ENCODE results near the gene CYP3A4. TPM values are rescaled to one million over a fixed set of nuclear protein-coding genes. Genes with fewer than 3 reads are reported as not detected.
"Not testable (repeated sequence)": the region's sequence is repeated elsewhere in the genome, so short reads cannot be mapped to it uniquely, and the experiment has no call there.

CYP3A4 gene
- 10 to 100 TPM in 1 of 2 donors, 1 to 10 TPM in 1; 4.9 to 12.9 TPM for total RNA-seq
- long read RNA-seq, partial matches to known transcripts = 0 of 6 reads
- long read RNA-seq, other reads (novel, unspliced or antisense) = 2 of 6 reads

DNA sequence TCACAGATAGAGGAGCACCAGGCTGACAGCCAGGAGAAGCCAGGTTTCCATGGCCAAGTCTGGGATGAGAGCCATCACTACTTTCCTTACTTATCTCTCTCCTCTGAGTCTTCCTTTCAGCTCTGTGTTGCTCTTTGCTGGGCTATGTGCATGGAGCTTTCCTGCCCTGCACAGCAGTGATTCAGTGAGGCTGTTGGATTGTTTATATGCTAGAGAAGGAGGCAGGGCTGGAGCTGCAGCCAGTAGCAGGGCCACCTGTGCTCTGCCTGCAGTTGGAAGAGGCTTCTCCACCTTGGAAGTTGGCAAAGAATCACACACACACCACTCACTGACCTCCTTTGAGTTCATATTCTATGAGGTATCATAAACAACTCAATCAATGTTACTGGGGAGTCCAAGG, at the start of gene CYP3A4:
TSS of gene CYP3A4 (minus strand) at position 178 of the 400 bp plus-strand sequence. CDS start at position 75, 103 bp downstream.
- DNase-seq (peak in 1 of 2 donors; percentile 6), ATAC-seq (peak; percentile 90)
- intact Hi-C loops (cut with DNase I, micrococcal nuclease) = no loop called here

DNA sequence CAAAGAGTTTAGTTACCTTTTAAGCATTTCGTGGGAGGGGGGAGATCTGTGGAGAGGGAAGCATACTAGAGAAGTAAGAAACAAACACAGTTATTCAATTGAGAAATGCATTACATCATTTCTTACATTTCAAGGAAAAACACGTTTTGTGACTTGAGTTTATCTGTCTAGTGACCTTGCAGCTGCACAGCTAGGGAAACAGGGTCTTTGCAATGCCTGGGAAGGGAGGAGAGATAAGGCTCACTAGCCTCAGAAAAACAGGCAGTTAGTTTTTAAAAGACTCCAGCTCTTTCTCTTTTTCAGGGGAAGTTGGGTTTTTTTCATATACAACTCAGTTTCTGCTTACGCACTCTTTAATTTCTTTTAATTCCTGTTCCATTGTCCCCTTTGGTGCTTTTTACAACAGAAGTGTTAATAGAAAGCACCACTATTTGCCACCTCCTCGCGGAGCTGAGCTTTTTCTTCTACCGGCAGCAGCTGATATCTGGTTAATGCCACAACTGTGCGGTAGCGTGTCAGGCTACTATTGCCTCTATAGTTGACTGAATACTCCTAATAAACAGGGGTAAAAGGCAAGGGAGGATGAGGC, 49.4 kb upstream of the CYP3A4 start:
- intact Hi-C loops (cut with DNase I, micrococcal nuclease) = no loop called here
- no peak for ATAC-seq

DNA sequence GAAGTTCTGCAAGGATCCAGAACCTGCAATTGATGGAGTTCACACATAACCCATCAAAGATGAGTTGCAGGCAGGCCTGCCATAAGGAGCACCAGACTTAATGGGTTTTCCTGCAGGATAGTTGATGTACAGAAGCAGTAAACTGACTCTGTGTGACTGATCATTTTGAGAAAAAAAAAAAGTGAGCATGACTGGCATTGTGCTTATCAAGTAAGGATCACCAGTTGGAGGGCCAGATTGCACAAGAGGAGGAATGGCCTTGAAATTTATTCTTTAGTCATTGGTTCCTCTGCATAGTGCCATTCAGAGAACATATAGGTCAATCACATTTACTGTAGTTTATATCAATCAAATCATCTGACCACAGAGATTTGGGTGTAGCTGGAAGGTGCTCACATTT, 47.6 kb upstream of the CYP3A4 start:
- DNase-seq = no peak
- intact Hi-C loops (cut with DNase I, micrococcal nuclease) = no loop called here
- ATAC-seq = no peak

More for the DNA sequence above, 49.4 kb upstream of the CYP3A4 start:
- no peak for DNase-seq

DNA sequence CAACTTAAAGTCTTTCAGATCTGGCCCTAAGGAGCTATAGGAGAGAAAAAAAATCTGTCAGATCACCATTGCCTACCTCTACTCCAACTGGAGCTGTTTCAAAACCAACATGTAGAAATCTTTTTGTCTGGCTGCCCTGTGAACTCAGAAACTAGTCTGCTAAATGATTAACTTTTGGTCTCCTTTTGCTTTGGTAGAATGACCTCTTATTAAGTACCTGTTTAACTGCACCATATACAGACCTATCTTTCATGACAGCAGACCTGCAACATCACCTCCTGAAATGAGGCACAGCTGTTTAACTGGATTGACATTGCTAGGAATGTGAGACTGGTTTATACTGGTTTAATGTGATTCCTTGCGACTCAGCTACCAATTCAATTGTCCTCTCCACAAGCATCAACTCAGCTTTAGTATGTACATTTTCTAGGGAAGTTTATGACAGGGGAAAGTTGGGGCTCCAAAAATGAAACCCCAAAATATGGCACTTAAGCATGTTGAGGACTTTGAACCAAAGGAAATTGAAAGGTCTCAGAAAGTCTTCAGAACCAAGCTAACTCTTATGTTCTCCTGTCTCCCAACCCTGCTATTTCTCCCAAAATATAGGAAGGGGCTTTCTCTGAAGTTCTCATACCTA, 45.7 kb upstream of the CYP3A4 start:
- DNase-seq (no peak), ATAC-seq (peak; percentile 74)
- intact Hi-C loops (cut with DNase I, micrococcal nuclease) = no loop called here

DNA sequence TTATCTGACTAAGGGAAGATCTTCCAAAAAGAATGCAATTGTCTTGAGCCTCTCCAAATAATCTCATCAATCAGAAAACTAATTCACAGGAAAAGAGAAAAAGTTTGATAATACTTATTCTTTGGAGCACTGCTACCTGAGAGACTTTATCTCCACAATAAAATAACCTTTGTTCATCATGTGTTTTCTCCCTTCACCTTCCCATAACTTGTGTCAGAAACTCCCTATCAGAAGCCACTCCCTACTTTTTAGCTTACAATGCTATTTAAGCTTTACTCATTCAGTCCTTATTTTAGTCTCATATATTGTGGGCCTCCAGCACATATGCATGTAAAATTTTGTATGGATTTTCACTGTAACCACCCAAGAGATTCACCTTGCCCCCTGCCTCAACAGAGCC, 44.8 kb upstream of the CYP3A4 start:
- ATAC-seq = peak; percentile 89
- intact Hi-C loops (cut with DNase I, micrococcal nuclease) = no loop called here
- no peak for DNase-seq

DNA sequence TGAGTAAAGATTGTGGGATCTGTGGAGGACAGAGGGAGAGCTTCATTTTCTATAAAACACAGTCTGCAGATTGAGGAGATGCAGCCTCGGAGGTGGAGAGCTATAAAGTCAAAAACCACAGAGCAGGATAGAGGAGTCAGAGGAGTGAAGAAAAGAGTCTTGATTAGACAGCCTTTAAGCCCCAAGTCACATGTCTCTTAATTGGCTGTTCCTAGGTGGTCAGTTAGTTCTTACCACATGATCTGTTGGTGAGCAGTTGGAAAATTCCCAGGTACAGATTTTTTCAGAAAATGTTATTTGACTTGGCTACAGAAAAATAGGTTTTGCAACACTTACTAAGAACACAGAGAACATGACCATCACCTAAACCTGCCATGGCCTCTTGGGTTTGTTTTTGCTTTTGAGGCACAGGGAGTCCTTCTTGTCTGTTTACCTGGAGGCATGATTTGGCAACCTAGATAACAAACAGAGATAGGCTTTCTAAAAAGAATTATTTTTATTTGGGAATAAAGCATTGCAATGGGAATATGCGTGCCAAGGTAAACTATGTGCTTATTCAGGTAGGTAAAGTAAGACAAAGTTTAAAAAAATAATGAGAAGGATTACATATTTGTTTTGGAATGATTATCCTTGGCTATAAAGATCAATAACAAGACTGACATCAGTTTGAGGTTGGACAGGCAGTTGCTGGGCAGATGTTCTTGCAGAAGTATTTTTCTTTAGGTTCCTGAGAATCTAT, 43.2 kb upstream of the CYP3A4 start:
- no peak for ATAC-seq
- no peak for DNase-seq
- intact Hi-C loops (cut with DNase I, micrococcal nuclease) = no loop called here

DNA sequence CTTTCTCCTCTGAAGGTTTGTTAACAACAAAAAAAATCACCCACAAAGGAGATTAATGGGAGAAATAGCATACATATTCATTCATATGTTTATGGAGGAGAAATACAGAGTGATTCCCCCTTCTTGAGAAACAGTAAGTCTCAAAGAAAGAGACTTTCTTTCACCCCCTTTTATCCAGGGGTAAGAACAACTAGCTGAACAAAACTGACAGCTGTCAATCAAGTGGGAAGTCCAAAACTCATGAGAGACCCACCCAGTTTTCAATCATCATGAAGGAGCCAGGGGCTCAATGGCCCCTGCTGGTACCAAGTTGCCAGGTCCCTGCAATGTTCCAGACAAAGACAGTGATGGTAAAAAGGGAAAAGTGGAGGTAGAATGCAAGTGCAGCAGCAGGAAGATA, 41.9 kb upstream of the CYP3A4 start:
- no peak for ATAC-seq
- DNase-seq = no peak
- intact Hi-C loops (cut with DNase I, micrococcal nuclease) = no loop called here

DNA sequence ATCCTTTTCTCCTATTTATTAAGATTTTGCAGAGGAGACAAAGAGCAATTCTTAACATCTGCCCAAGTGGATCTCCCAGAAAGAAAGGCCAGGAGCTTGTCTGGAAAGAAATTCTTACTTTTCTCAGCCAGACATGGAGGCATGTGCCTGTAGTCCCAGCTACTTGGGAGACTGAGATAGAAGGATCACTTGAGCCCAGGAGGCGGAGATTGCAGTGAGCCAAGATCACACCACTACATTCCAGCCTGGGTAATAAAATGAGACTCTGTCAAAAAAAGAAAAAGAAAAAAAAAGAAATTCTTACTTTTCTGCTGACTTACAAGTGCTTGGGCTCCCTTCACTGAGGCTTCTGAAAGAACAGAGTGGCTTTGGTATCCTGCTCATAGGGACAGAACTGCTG, 41.5 kb upstream of the CYP3A4 start:
- intact Hi-C loops (cut with DNase I, micrococcal nuclease) = no loop called here
- DNase-seq (no peak), ATAC-seq (no peak)

DNA sequence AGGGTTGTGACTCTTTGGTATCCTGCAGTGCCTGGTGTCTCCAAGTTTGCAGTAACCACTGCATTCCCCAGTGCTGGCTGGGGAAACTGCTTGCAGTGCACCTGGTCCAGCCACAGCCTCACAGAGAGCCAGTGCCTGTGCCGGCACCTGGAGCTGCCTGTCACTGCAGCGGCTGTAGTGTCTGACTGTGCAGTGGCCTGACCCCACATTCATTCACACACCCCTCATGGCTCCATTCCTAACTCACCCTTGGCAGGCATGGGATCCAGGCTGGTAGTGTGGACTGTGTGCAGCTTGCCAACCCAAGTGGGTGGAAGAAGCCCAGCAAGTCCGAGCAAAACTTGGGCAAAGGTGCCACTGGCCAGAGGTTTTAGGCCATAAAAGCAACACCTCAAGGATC, 40.1 kb upstream of the CYP3A4 start:
- no peak for DNase-seq
- no peak for ATAC-seq
- intact Hi-C loops (cut with DNase I, micrococcal nuclease) = no loop called here

DNA sequence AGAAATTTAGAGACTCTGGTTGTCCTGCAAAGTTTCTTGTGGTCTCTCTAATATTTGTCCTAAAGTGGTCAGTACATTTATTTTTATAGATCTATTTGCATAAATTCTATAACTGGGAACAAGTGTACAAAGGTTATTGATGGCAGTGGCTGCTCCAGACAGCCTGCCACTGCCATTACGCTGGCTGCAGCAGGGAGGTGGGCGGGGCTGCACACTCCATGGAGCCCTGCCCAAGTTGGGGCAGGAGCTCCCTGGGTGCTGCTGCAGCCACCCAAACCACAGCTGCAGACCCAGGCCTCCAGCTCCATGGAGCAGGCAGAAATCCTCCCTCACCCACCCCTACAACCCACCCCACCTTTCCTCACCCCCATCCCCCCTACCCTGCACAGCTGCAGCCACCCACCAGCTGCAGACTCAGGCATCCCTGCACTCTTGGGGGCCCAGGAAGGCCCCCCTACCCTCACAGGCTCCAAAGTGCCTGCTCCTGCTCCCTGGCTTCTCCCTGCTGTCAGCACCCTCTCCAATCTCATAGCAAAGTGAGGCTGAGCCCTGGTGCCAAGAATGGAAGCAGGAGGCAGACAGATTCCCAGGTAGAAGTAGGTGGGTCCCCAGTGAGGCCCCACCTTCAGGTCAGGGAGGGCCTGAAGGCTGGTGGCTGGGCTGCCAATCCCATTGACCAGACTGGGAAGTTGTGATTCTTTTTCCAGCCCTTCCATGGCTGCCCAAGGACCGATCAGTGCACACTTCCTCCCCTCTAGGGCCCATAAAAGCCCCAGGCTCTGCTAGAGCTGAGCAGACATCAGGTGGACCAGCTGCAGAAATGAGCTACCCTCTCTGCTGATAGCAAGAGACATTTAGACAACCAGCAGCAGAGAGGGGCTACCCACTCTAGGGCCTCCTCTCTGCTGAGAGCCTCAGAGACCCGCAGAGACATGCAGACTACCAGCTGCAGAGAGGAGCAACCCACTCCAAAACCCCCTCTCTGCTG, 39.0 kb upstream of the CYP3A4 start:
- peak; percentile 35 to 69 for DNase-seq
- intact Hi-C loops (cut with DNase I, micrococcal nuclease) = no loop called here

DNA sequence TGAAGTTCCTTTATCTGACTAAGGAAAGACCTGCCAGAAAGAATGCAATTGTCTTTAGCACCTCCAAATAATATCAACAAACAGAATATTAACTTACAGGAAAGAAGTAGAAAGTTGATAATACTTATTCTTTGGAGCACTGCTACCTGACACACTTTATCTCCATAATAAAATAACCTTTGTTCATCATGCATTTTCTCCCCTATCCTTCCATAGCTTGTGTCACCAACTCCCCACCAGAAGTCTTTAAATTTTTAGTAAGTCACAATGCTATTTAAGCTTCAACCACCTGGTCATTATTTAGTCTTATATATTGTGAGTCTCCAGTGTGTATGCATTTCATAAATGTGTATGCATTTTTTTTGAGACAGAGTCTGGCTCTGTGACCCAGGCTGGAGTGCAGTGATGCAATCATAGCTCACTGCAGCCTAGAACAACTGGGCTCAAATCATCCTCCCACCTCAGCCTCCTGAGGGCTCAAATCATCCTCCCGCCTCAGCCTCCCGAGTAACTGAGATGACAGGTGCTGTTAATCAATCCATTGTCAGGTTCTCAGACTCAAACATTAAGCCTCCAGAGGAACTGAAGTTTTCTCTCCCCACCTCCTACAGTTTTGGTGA, 36.5 kb upstream of the CYP3A4 start:
- intact Hi-C loops (cut with DNase I, micrococcal nuclease) = no loop called here
- ATAC-seq (no peak), DNase-seq (no peak)

More for the DNA sequence above, 39.0 kb upstream of the CYP3A4 start:
- ATAC-seq = peak; percentile 97

DNA sequence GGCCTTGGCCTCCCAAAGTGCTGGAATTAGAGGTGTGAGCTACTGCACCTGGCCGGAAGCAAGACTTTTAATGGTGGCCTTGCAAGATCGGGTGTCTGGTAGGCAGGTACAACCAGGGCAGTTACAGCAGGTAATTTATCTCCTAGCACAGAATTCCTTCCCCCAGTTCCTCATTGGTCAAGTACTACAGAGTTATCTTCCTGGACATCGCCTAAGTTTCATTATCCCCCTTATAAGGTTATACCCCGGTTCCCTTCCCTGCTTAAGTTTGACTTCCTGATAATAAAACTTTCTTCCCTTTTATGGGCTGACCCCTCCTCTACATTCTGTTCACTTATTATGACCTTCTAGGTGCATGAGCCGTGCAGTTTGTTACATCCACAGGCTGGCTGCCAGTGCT, 24.8 kb upstream of the CYP3A4 start:
- intact Hi-C loops (cut with DNase I, micrococcal nuclease) = no loop called here
- DNase-seq (no peak), ATAC-seq (peak; percentile 84)

DNA sequence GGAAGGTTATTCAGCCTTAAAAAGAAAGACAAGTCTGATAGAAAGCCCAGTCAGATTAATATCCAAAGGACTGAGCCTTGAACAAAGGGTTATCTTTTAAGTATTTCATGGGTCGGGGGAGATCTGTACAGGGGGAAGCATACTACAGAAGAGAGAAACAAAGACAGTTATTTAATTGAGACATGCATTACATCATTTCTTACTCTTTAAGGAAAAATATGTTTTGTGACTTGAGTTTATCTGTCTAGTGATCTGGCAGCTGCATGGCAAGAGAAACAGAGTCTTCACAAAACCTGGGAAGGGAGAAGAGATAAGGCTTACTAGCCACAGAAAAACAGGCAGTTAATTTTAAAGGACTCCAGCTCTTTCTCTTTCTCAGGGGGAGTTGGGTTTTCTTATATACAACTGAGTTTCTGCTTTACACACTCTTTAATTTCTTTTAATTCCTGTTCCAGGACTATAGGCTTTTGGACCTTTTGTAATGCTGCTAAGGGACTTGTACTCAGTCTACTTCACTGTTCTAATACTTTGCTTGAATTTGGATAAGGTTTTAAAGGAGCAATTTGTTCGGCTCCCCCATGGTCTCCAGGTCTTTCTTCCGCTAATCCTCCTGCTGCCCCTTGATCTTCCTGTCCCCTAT, 23.0 kb upstream of the CYP3A4 start:
- no peak for DNase-seq
- intact Hi-C loops (cut with DNase I, micrococcal nuclease) = no loop called here
- no peak for ATAC-seq

DNA sequence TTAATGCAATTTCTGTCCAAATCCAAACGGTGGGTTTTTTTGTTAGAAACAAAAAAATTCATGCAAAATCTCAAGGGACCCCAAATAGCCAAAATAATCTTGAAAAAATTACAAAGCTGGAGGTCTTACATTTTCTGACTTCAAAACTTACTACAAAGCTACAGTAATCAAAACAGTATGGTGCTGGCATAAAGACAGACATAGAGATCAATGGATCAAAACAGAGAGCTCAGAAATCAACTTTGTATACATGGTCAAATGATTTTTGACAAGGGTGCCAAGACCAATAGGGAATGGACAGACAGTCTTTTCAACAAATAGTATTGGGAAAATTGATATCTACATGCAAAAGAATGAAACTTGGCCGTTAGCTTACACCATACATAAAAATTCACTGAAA, 21.7 kb upstream of the CYP3A4 start:
- DNase-seq (no peak), ATAC-seq (no peak)
- intact Hi-C loops (cut with DNase I, micrococcal nuclease) = no loop called here

DNA sequence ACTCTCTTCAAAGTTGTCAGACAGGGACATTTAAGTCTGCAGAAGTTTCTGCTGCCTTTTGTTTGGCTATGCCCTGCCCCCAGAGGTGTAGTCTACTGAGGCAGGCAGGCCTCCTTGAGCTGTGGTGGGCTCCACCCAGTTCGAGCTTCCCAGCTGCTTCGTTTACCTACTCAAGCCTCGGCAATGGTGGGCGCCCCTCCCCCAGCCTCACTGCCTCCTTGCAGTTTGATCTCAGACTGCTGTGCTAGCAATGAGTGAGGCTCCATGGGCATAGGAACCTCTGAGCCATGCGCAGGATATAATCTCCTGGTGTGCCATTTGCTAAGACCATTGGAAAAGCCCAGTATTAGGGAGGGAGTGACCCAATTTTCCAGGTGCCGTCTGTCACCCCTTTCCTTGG, 19.1 kb upstream of the CYP3A4 start:
- DNase-seq; intact Hi-C loops (cut with DNase I, micrococcal nuclease); ATAC-seq: not testable (repeated sequence)

DNA sequence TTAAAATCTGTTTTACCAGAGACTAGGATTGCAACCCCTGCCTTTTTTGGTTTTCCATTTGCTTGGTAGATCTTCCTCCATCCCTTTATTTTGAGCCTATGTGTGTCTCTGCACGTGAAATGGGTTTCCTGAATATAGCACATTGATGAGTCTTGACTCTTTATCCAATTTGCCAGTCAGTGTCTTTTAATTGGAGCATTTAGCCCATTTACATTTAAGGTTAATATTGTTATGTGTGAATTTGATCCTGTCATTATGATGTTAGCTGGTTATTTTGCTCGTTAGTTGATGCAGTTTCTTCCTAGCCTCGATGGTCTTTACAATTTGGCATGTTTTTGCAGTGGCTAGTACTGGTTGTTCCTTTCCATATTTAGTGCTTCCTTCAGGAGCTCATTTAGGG, 17.4 kb upstream of the CYP3A4 start:
- ATAC-seq = not testable (repeated sequence)

DNA sequence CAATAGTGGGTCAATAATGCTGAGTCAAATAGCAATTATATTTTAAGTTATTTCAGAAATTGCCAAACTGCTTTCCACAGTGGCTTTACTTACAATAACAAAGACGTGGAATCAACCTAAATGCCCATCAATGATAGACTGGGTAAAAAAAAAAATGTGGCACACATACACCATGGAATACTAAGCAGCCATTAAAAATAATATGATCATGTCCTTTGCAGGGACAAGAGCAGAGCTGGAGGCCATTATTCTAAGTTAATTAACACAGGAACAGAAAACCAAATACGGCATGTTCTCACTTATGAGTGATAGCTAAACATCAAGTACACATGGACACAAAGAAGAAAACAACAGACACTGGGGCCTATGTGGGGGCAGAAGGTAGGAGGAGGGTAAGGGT, 15.0 kb upstream of the CYP3A4 start:
- DNase-seq (no peak), ATAC-seq (no peak)
- intact Hi-C loops (cut with DNase I, micrococcal nuclease) = no loop called here

More for the DNA sequence above, 17.4 kb upstream of the CYP3A4 start:
- DNase-seq; intact Hi-C loops (cut with DNase I, micrococcal nuclease): not testable (repeated sequence)

DNA sequence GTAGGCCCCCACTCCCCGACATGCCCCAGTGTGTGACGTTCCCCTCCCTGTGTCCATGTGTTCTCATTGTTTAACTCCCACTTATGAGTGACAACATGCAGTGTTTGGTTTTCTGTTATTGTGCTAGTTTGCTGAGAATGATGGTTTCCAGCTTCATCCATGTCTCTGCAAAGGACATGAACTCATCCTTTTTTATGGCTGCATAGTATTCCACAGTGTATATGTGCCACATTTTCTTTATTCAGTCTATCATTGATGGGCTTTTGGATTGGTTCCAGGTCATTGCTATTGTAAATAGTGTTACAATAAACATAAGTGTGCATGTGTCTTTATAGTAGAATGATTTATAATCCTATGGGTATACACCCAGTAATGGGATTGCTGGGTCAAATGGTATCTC, 11.9 kb upstream of the CYP3A4 start:
- ATAC-seq; DNase-seq; intact Hi-C loops (cut with DNase I, micrococcal nuclease): not testable (repeated sequence)
